T-helper 22 cell (primary cell): Measurements from ENCODE around the gene HDDC2.

Experiments
- DNase-seq: peaks from one replicate; pipeline ENCODE4 v3.0.0-alpha.2; 2020; ENCODE audit warnings: low read depth

Gene HDDC2

GRCh38 chr6:125233202-125233601, 68.6 kb downstream of the HDDC2 start:
- DNase-seq = no peak

- no peak for DNase-seq
These were observed 69.3 kb downstream of the HDDC2 start for GRCh38 chr6:125232466-125232865.

- DNase-seq = no peak
These were observed 70.0 kb downstream of the HDDC2 start for GRCh38 chr6:125231574-125232343.

DNA sequence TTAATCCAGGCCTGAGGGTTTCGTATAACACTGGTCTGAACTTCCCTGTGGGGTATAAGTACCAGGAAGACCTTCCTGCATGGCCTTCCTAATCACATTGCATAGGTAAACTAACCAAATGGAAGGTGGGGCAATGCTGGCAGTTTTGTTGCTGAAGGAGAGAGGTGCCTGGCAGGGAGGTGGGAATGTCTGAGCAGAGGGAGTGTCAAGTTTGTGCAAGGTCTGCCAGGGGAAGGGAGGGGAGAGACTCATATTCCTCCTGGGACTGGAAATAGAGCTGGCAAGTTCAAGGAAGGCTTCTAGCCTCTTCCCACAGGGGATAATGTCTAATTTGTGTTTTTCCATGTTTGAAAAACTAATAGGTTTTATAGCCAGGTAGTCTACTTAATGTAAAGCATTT, 70.6 kb downstream of the HDDC2 start:
- no peak for DNase-seq

DNA sequence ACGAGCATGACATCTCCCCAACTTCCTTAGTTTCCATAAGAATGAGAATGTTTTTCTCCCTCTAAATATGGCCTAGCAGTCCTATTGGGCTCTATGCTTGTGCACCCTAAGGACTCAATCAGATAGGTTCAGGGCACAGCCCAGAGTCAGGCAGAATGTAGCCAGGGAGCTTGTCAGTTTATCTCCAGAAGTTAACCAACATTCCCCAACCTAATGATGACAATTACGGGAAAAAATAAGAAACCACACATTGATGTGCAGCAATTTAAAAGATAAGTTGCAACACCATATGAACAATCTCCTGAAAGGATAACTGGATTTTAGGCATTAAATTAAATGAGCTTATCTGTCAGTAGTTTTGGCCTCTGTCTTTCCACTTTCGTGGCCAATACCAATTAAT, 71.1 kb downstream of the HDDC2 start:
- DNase-seq = no peak

DNA sequence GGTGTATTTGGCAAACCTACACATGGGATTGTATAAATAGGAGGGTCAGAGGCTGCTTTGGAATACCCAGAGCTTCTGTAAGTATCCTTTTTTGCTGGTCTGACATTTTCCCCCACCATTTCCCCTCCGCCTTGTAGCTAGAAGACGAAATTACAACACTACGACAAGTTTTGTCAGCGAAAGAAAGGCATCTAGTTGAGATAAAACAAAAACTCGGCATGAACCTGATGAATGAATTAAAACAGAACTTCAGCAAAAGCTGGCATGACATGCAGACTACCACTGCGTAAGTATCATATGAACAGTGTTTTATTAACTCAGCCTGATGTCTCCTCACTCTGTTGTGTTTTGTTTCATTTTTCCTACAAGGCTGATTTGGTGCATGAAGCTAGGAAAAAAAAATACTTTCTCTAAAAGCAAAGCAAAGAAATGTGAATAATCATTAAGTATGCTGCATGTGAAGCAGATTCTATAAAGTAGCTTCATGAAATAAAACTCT, 72.7 kb downstream of the HDDC2 start:
- no peak for DNase-seq

GRCh38 chr6:125227244-125227643, 74.5 kb downstream of the HDDC2 start:
- no peak for DNase-seq
